HG03432 (cell line): ENCODE results near the gene TYK2.
A peak's percentile ranks its signal among the peaks of the same experiment; 100 is the strongest.

Source experiments
- ATAC-seq: cut with Tn5 transposase; IDR thresholded peaks from one replicate; pipeline ENCODE4 v1.9.1; 2021; ENCODE audit warnings: mild to moderate bottlenecking, moderate library complexity; ENCODE audit not compliant: unreplicated experiment

TYK2 gene

DNA sequence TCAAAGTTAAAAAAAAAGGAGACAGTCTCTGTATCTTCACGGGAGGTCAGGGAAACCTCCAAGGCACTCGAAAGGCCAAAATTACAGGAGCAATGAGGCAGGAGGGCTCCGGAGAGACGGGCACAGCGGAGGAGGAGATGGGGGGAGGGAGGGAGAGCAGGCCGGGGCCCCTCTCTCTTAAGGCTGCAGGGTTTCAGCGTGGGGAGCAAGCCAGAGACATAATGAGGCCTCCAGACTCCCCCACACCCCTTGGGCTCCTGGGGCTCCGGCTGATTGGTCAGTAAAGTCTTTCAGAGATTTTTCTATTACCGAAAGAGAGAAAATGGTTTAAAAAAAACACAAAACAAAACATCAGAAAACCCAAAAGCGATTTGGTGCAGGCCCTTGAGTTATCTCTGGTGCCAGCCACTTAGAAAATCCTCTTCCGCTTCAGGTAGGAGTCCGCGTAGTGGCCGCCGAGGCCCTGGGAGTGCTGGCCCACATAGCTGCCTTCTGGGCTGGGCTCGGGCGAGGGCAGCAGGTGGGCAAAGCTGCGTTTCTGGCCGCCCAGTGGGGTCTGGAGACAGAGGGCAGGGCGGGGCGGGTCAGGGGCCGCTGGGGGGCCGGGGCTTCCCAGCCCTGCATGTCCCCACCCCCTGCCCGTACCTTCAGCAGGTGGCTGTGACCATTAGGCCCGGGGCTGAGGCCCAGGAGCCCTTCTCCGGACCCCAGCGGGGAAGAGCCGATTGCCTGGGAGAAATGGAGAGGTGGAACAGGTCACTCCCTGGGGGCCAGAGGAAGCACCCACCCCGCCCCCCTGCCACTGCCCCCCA lies 63.1 kb downstream of the TYK2 start:
- ATAC-seq, result no peak

DNA sequence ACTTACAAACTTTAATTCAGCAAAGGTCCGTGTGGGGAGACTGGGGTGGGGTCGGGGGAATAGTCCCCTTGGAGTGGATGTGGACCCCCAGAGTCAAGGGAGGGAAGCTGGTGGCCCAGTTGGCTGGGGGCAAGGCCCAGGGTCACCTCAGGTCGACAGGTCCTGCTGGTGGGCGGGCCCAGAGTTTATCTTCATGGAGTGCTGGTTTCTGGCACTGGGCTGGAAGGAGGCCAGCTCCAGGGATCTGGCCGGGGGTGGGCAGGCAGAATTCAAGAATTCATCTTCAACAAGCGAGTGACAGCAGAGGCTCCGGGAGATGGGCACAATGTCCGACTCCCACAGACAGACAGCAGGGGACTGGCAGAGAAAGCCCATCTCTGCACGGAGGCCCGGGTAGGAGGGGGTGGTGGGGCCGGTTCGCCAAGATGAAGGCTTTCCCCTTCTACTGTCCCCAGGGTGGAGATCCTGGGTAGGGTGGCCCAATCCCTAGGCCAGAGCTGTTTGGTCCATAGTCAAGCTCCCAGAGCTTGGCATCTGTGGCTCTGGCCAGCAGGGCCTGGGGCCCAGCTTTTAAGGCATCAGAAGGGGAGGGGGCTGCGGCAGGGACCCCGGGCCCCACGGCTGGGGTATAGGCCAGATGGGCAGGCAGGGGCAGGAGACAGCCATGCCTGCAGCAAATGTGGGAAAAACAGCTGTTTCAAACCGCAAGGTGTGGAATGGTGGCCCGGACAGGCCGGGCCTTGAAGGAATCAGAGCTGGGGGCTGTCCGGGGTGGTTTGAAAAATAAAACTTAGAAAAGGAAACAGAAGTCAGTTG lies 63.9 kb downstream of the TYK2 start:
- ATAC-seq, result no peak

DNA sequence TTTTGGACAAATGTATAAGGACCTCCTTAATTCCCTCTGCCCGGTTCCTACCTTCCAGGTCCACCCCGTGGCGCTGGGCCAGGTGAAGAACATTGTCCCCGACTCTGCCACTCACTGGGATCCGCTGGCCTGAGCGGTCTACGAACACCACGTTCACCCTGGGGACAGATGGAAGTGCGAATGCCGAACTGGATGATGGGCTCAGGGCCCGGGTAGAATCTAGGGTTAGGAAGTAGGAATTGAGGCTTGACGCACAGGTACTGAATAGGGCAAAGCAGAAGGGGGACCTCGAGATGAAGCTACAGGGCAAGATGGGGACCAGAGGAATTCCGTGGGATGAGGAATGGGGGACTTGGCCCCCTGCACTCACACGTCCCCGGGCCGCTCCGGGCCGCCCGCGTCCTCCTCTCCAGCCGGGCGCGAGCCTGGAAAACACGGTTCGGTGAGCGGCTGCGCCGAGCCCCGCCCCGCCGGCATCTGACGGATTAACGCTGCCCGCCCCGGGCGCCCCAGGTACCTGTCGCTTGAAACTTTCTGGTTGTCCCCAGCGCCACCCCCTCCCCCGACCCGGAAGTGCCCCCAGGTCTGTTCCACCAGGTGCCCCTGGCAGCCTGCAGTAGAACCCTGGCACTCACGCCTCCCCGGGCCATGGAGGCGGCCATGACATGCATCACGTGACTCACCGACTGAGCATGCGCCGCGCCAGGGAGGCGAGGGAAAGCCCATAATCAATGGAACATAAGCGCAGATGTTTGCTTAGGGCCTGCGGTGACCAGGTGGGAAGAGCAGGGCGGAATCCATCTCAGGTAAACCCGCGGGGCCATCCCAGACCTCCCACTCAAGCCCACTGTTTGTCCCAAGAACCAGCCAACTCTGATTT lies 64.8 kb downstream of the TYK2 start, which contains the start of gene FDX2:
TSS of gene FDX2 (minus strand) at position 681 of the 880 bp plus-strand sequence. CDS start at position 662, 19 bp downstream.
- ATAC-seq, result peak; percentile 61

DNA sequence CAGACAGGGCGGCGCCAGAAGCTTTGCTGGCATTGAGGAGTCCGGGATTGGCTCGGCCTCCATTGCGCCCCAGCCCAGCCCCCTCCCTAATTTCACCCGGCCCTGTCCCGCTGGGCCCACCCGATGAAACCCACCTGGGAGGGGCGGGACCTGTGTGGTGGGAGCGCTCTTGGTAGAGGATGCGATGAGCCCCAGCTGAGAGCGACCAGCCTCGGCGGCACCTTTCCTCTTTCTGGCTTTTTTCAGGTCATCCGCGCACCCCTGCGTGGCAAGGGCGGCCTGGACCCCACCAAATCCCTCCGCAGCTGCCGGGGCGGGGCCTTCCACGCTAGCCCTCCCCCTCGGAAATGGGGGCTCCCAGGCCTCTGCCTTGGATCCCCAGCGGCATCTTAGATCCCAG lies 70.9 kb downstream of the TYK2 start, which contains the start of gene ZGLP1:
TSS of gene ZGLP1 (minus strand) at position 393 of the 400 bp plus-strand sequence.
- no peak for ATAC-seq

DNA sequence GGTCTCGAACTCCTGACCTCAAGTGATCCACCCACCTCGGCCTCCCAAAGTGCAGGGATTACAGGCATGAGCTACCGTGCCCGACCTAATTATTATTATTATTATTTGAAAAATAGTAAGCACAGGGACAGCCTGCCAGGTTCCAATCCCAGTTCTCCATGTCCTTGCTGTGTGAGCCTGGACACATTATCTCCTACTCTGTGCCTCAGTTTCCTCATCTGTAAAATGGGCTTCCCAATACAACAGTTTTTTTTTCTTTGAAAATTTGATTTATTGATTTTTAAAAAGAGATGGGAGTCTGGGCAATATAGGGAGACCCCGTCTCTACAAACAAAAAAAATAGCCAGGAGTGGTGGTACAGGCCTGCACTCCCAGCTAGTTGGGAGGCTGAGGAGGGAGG lies 74.0 kb downstream of the TYK2 start:
- no peak for ATAC-seq

DNA sequence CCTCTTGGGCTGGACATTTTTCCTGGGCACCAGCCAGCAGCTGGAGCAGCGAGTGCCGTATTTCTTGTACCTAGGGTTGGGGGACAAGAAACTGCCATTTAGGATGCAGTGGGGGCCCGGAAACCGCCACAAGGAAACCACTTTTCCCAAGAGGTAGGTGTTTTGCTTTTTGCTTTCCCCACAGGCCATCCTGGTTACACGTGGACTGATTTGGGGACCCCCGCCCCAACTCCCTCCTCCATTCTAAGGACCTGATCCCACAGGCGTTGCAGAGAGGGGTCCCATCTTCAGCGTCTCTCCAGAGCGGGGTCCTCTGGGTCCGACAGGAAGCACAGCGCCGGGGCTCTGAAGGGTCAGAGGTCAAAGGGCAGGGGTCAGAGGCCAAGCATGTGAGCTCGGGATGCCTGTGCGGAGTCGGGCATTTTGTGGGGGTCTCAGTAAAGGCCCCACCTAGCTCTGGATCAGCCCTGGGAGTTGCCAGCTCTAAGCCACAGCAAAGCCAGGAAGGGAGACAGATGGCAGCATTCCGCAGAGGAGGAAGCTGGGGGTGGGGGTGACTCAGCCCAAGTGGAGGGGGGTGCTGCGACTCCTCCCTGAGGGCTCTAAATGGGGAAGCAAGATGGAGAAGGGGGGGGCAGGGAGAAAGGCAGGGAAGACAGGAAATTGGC lies 75.1 kb downstream of the TYK2 start:
- no peak for ATAC-seq
